SK-N-SH treated with all-trans-retinoic acid at 6 μM for 48 hours (cell line): ENCODE measurements around the gene EXOSC2.

Experiments used
- ATAC-seq: fragments of 200-7000 bp; cut with Tn5 transposase; 3 replicates; pipeline ENCODE4 v1.9.1; 2020; ENCODE audit warnings: mild to moderate bottlenecking, moderate library complexity
- ARNTL ChIP-seq: fragments of 450-650 bp; formaldehyde crosslinking; IDR thresholded peaks from 2 replicates; pipeline ENCODE4 v1.5.0; 2020; ENCODE audit warnings: low read depth, mild to moderate bottlenecking, moderate library complexity, borderline replicate concordance
- BACH2 ChIP-seq: fragments of 250-450 bp; sonication (Bioruptor Pico); IDR thresholded peaks from 2 replicates; pipeline ENCODE4 v1.9.0; 2021; ENCODE audit warnings: mild to moderate bottlenecking, borderline replicate concordance
- CSDC2 ChIP-seq: fragments of 250-450 bp; sonication (Bioruptor Pico); IDR thresholded peaks from 2 replicates; pipeline ENCODE4 v1.5.0; 2020; ENCODE audit warnings: mild to moderate bottlenecking, moderate library complexity
- ESRRG ChIP-seq: fragments of 250-450 bp; sonication (Bioruptor Pico); IDR thresholded peaks from 2 replicates; pipeline ENCODE4 v1.6.1; 2021; ENCODE audit warnings: mild to moderate bottlenecking
- GLIS3 ChIP-seq: fragments of 250-450 bp; sonication (Bioruptor Pico); IDR thresholded peaks from 2 replicates; pipeline ENCODE4 v1.5.0; 2020; ENCODE audit warnings: mild to moderate bottlenecking, moderate library complexity
- OSR1 ChIP-seq: fragments of 250-450 bp; sonication (Bioruptor Pico); IDR thresholded peaks from 2 replicates; pipeline ENCODE4 v1.8.0; 2022; ENCODE audit warnings: moderate library complexity, mild to moderate bottlenecking, inconsistent platforms
- PPARA ChIP-seq: fragments of 250-450 bp; sonication (Bioruptor Pico); IDR thresholded peaks from 2 replicates; pipeline ENCODE4 v1.5.0; 2020; ENCODE audit warnings: mild to moderate bottlenecking, borderline replicate concordance
- RARB ChIP-seq: fragments of 250-450 bp; sonication (Bioruptor Pico); IDR thresholded peaks from 2 replicates; pipeline ENCODE4 v1.8.0; 2021; ENCODE audit warnings: mild to moderate bottlenecking, moderate library complexity
- SNAI2 ChIP-seq: fragments of 250-450 bp; sonication (Bioruptor Pico); IDR thresholded peaks from 2 replicates; pipeline ENCODE4 v1.5.0; 2020; ENCODE audit warnings: mild to moderate bottlenecking, moderate library complexity
- TCF4 ChIP-seq: fragments of 250-450 bp; sonication (Bioruptor Pico); IDR thresholded peaks from 2 replicates; pipeline ENCODE4 v1.8.0; 2021; ENCODE audit warnings: mild to moderate bottlenecking, moderate library complexity, borderline replicate concordance
- TOX ChIP-seq: fragments of 250-450 bp; sonication (Bioruptor Pico); IDR thresholded peaks from 2 replicates; pipeline ENCODE4 v1.8.0; 2021; ENCODE audit warnings: mild to moderate bottlenecking, moderate library complexity, borderline replicate concordance
- TSHZ2 ChIP-seq: fragments of 250-450 bp; sonication (Bioruptor Pico); IDR thresholded peaks from 2 replicates; pipeline ENCODE4 v1.5.0; 2020; ENCODE audit warnings: mild to moderate bottlenecking, moderate library complexity
- ZC3H10 ChIP-seq: fragments of 250-450 bp; sonication (Bioruptor Pico); IDR thresholded peaks from 2 replicates; pipeline ENCODE4 v1.5.1; 2021; ENCODE audit warnings: mild to moderate bottlenecking, moderate library complexity
- ZFP3 ChIP-seq: fragments of 250-450 bp; sonication (Bioruptor Pico); IDR thresholded peaks from 2 replicates; pipeline ENCODE4 v1.5.0; 2020; ENCODE audit warnings: mild to moderate bottlenecking, moderate library complexity
- ZFP30 ChIP-seq: fragments of 450-650 bp; formaldehyde crosslinking; IDR thresholded peaks from 2 replicates; pipeline ENCODE4 v1.5.0; 2022; ENCODE audit warnings: mild to moderate bottlenecking, moderate library complexity
- ZNF565 ChIP-seq: fragments of 450-650 bp; formaldehyde crosslinking; conservative IDR thresholded peaks from 2 replicates; pipeline ENCODE4 v1.5.0; 2020; ENCODE audit warnings: low read depth, mild to moderate bottlenecking, moderate library complexity
- ZNF70 ChIP-seq: fragments of 450-650 bp; formaldehyde crosslinking; IDR thresholded peaks from 2 replicates; pipeline ENCODE4 v1.5.0; 2020; ENCODE audit warnings: mild to moderate bottlenecking, moderate library complexity
- TF ChIP-seq, protein P1 (sequence below): fragments of 250-450 bp; sonication (Bioruptor Pico); IDR thresholded peaks from 2 replicates; pipeline ENCODE4 v1.5.1; 2020; ENCODE audit warnings: low read depth, mild to moderate bottlenecking, moderate library complexity
- TF ChIP-seq, protein P2 (sequence below): fragments of 250-450 bp; sonication (Bioruptor Pico); IDR thresholded peaks from 2 replicates; pipeline ENCODE4 v1.8.0; 2020; ENCODE audit warnings: mild to moderate bottlenecking, moderate library complexity, borderline replicate concordance
- TF ChIP-seq, protein P3 (sequence below): fragments of 250-450 bp; sonication (Bioruptor Pico); IDR thresholded peaks from 2 replicates; pipeline ENCODE4 v1.8.0; 2021; ENCODE audit warnings: low read depth, mild to moderate bottlenecking, moderate library complexity, borderline replicate concordance
- TF ChIP-seq, protein P4 (sequence below): fragments of 250-450 bp; sonication (Bioruptor Pico); IDR thresholded peaks from 2 replicates; pipeline ENCODE4 v1.5.1; 2021; ENCODE audit warnings: mild to moderate bottlenecking, moderate library complexity

The EXOSC2 gene

DNA sequence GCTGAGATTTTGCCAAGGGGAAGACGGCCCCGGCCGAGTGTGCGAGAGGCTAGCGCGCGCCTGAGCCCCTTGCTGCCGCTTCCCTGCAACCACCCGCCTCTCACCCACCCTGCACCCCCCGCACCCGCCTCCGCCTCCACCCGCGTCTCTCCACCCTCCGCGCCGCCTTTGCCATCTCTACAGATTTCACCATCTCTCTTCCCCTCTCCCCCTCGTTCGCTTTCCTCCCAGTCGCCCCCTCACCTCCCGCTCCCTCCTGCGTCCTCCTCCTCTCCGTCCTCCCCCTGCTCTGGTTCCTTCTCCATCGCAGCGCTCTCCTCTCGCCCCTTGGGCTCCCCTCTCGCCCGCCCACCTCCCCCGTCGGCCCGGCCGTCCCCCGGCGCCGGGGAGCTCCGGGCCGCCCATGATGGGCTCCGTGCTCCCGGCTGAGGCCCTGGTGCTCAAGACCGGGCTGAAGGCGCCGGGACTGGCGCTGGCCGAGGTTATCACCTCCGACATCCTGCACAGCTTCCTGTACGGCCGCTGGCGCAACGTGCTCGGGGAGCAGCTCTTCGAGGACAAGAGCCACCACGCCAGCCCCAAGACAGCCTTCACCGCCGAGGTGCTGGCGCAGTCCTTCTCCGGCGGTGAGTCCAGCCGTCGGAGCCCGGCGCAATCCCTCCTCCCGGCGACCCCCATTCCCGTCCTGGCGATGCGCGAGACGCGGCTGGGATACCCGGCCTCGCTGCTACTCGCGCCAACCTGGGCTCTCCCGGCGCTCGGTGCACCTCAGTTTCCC lies 29.1 kb upstream of the EXOSC2 start, which contains the start of gene PRDM12:
PRDM12 (plus strand) TSS at position 344 of the 778 bp plus-strand sequence; CDS start at position 404, 60 bp downstream.
- ATAC-seq: no peak
- no peak for TF ChIP-seq PPARA
- TF ChIP-seq, protein P1, sequence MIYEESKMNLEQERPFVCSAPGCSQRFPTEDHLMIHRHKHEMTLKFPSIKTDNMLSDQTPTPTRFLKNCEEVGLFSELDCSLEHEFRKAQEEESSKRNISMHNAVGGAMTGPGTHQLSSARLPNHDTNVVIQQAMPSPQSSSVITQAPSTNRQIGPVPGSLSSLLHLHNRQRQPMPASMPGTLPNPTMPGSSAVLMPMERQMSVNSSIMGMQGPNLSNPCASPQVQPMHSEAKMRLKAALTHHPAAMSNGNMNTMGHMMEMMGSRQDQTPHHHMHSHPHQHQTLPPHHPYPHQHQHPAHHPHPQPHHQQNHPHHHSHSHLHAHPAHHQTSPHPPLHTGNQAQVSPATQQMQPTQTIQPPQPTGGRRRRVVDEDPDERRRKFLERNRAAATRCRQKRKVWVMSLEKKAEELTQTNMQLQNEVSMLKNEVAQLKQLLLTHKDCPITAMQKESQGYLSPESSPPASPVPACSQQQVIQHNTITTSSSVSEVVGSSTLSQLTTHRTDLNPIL (CRISPR knock-in tag): no peak
- no peak for TF ChIP-seq GLIS3 (CRISPR knock-in tag)
- no peak for TF ChIP-seq BACH2 (CRISPR knock-in tag)
- no peak for TF ChIP-seq RARB (CRISPR knock-in tag)
- no peak for TF ChIP-seq ZFP3 (CRISPR knock-in tag)
- no peak for TF ChIP-seq TSHZ2 (CRISPR knock-in tag)
- TF ChIP-seq TCF4 (CRISPR knock-in tag): no peak
- no peak for TF ChIP-seq ESRRG (CRISPR knock-in tag)
- TF ChIP-seq, protein P2, sequence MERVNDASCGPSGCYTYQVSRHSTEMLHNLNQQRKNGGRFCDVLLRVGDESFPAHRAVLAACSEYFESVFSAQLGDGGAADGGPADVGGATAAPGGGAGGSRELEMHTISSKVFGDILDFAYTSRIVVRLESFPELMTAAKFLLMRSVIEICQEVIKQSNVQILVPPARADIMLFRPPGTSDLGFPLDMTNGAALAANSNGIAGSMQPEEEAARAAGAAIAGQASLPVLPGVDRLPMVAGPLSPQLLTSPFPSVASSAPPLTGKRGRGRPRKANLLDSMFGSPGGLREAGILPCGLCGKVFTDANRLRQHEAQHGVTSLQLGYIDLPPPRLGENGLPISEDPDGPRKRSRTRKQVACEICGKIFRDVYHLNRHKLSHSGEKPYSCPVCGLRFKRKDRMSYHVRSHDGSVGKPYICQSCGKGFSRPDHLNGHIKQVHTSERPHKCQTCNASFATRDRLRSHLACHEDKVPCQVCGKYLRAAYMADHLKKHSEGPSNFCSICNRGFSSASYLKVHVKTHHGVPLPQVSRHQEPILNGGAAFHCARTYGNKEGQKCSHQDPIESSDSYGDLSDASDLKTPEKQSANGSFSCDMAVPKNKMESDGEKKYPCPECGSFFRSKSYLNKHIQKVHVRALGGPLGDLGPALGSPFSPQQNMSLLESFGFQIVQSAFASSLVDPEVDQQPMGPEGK: no peak
- TF ChIP-seq, protein P3, sequence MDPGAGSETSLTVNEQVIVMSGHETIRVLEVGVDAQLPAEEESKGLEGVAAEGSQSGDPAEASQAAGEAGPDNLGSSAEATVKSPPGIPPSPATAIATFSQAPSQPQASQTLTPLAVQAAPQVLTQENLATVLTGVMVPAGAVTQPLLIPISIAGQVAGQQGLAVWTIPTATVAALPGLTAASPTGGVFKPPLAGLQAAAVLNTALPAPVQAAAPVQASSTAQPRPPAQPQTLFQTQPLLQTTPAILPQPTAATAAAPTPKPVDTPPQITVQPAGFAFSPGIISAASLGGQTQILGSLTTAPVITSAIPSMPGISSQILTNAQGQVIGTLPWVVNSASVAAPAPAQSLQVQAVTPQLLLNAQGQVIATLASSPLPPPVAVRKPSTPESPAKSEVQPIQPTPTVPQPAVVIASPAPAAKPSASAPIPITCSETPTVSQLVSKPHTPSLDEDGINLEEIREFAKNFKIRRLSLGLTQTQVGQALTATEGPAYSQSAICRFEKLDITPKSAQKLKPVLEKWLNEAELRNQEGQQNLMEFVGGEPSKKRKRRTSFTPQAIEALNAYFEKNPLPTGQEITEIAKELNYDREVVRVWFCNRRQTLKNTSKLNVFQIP (CRISPR knock-in tag): no peak
- TF ChIP-seq, protein P4, sequence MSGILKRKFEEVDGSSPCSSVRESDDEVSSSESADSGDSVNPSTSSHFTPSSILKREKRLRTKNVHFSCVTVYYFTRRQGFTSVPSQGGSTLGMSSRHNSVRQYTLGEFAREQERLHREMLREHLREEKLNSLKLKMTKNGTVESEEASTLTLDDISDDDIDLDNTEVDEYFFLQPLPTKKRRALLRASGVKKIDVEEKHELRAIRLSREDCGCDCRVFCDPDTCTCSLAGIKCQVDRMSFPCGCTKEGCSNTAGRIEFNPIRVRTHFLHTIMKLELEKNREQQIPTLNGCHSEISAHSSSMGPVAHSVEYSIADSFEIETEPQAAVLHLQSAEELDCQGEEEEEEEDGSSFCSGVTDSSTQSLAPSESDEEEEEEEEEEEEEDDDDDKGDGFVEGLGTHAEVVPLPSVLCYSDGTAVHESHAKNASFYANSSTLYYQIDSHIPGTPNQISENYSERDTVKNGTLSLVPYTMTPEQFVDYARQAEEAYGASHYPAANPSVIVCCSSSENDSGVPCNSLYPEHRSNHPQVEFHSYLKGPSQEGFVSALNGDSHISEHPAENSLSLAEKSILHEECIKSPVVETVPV (CRISPR knock-in tag): no peak
- no peak for TF ChIP-seq ZFP30 (CRISPR knock-in tag)
- TF ChIP-seq SNAI2 (CRISPR knock-in tag): no peak
- no peak for TF ChIP-seq ZNF565

DNA sequence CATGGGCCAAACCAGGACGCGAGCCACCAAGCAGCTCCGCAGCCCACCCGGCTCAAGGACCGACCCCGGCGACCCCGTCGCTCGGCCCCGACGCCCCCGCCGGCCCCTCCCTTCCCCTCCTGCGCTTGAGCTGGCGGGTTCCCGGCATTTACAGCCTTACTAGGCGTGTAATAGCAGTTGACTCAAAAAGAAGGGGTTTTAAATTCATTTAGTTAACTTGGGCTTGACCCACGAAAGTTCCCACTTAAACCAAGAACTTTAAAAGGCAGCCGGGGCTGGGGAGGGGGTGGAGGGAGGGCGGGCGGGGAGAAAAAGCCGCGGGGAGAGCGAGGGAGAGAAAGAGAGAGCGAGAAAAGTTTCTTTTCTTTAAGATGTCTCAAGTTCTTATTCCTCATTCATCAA lies 28.6 kb upstream of the EXOSC2 start:
- ATAC-seq: no peak
- TF ChIP-seq OSR1 (no peak), ZNF565 (no peak), TOX (CRISPR knock-in tag) (no peak), ZFP30 (CRISPR knock-in tag) (no peak), ESRRG (CRISPR knock-in tag) (no peak), ZNF70 (CRISPR knock-in tag) (no peak), GLIS3 (CRISPR knock-in tag) (no peak), SNAI2 (CRISPR knock-in tag) (no peak), TCF4 (CRISPR knock-in tag) (no peak), ARNTL (CRISPR knock-in tag) (no peak), BACH2 (CRISPR knock-in tag) (no peak), CSDC2 (CRISPR knock-in tag) (no peak), ZC3H10 (CRISPR knock-in tag) (no peak), RARB (CRISPR knock-in tag) (no peak), ZFP3 (CRISPR knock-in tag) (no peak)
- TF ChIP-seq, protein P1 (CRISPR knock-in tag): no peak
- TF ChIP-seq, protein P2: no peak
- TF ChIP-seq, protein P3 (CRISPR knock-in tag): no peak
